HepG2 (cell line): ENCODE results near the gene SMARCC1. TPM values are rescaled to one million over a fixed set of nuclear protein-coding genes. Genes with fewer than 3 reads are reported as not detected.

Source experiments
- HNF4A ChIP-seq: sonication (generic); formaldehyde crosslinking; IDR thresholded peaks from 2 replicates; pipeline ENCODE4 v1.4.0; 2020; ENCODE audit warnings: missing genetic modification reagents
- KDM4B ChIP-seq: sonication (generic); formaldehyde crosslinking; IDR thresholded peaks from 2 replicates; pipeline ENCODE4 v1.4.0; 2020; ENCODE audit warnings: missing genetic modification reagents
- MAZ ChIP-seq, 2 experiments: sonication (generic) in 1 of 2; formaldehyde crosslinking in 1 of 2; IDR thresholded peaks; 2 replicates each; pipeline versions ENCODE4 v1.5.0 to v1.6.1; 2012 to 2020; ENCODE audit warnings: low read depth in 2 of 2, mild to moderate bottlenecking in 2 of 2, borderline replicate concordance in 1 of 2, improper control_type of control experiment in 1 of 2, low read length in 1 of 2, missing genetic modification reagents in 1 of 2, moderate library complexity in 1 of 2
- NFIB ChIP-seq: sonication (generic); formaldehyde crosslinking; IDR thresholded peaks from 2 replicates; pipeline ENCODE4 v1.9.0; 2021; ENCODE audit warnings: missing genetic modification reagents, mild to moderate bottlenecking, borderline replicate concordance
- NR0B2 ChIP-seq: sonication (generic); formaldehyde crosslinking; IDR thresholded peaks from 2 replicates; pipeline ENCODE4 v1.4.0; 2020; ENCODE audit warnings: mild to moderate bottlenecking, missing genetic modification reagents
- PHF20 ChIP-seq: sonication (generic); formaldehyde crosslinking; IDR thresholded peaks from 2 replicates; pipeline ENCODE4 v1.5.0; 2020; ENCODE audit warnings: mild to moderate bottlenecking, missing genetic modification reagents
- RBM22 ChIP-seq: fragments of 200-400 bp; formaldehyde crosslinking; optimal IDR thresholded peaks from 2 replicates; pipeline ENCODE3; 2017; ENCODE audit warnings: mild to moderate bottlenecking, low read length, moderate library complexity
- RFX3 ChIP-seq: IDR thresholded peaks from 2 replicates; pipeline ENCODE4 v1.6.1; 2016; ENCODE audit warnings: missing biosample characterization, missing genetic modification reagents
- XBP1 ChIP-seq: sonication (generic); formaldehyde crosslinking; IDR thresholded peaks from 2 replicates; pipeline ENCODE4 v1.5.0; 2020; ENCODE audit warnings: missing genetic modification reagents
- ZBTB3 ChIP-seq: sonication (generic); formaldehyde crosslinking; IDR thresholded peaks from 2 replicates; pipeline ENCODE4 v1.4.0; 2020; ENCODE audit warnings: low read depth, mild to moderate bottlenecking, moderate library complexity, missing genetic modification reagents, borderline replicate concordance
- ZFP62 ChIP-seq: sonication (generic); formaldehyde crosslinking; IDR thresholded peaks from 2 replicates; pipeline ENCODE4 v1.4.0; 2020; ENCODE audit warnings: missing genetic modification reagents
- ZFP82 ChIP-seq: sonication (generic); formaldehyde crosslinking; IDR thresholded peaks from 2 replicates; pipeline ENCODE4 v1.5.1; 2020; ENCODE audit warnings: mild to moderate bottlenecking, missing genetic modification reagents, borderline replicate concordance
- ZNF136 ChIP-seq: sonication (generic); formaldehyde crosslinking; IDR thresholded peaks from 2 replicates; pipeline ENCODE4 v1.8.1; 2022; ENCODE audit warnings: low read depth, mild to moderate bottlenecking, moderate library complexity, missing genetic modification reagents
- ZNF292 ChIP-seq: sonication (generic); formaldehyde crosslinking; IDR thresholded peaks from 2 replicates; pipeline ENCODE4 v1.8.1; 2022; ENCODE audit warnings: mild to moderate bottlenecking, low read depth, missing genetic modification reagents, borderline replicate concordance
- ZNF451 ChIP-seq: sonication (generic); formaldehyde crosslinking; IDR thresholded peaks from 2 replicates; pipeline ENCODE4 v1.5.0; 2020; ENCODE audit warnings: mild to moderate bottlenecking, missing genetic modification reagents
- ZNF468 ChIP-seq: sonication (generic); formaldehyde crosslinking; IDR thresholded peaks from 2 replicates; pipeline ENCODE4 v1.8.0; 2022; ENCODE audit warnings: mild to moderate bottlenecking, moderate library complexity, missing genetic modification reagents
- ZNF589 ChIP-seq: sonication (generic); formaldehyde crosslinking; conservative IDR thresholded peaks from 2 replicates; pipeline ENCODE4 v1.8.0; 2022; ENCODE audit warnings: mild to moderate bottlenecking, moderate library complexity, missing genetic modification reagents
- ZSCAN25 ChIP-seq: sonication (generic); formaldehyde crosslinking; IDR thresholded peaks from 2 replicates; pipeline ENCODE4 v1.8.0; 2022; ENCODE audit warnings: mild to moderate bottlenecking, missing genetic modification reagents
- ZSCAN31 ChIP-seq: sonication (generic); formaldehyde crosslinking; IDR thresholded peaks from 2 replicates; pipeline ENCODE4 v1.5.0; 2020; ENCODE audit warnings: low read depth, mild to moderate bottlenecking, missing genetic modification reagents
- polyA plus RNA-seq, 8 experiments: library from polyadenylated mRNA; depleted of rRNA in 3 of 8; stranded (reverse) in 7 of 8; unstranded in 1 of 8; fragments of >200 nt; fragmentation: Illumina TruSeq in 4 of 8; extraction: Trizol in 4 of 8; gene quantifications; 2 replicates each; pipeline versions ENCODE4 v1.2.1 to v1.2.3, GENCODE V29; 2011 to 2016; ENCODE audit warnings: low read depth in 4 of 8, missing spikeins in 1 of 8, mixed read lengths in 1 of 8; ENCODE audit not compliant: insufficient read depth in 1 of 8
- total RNA-seq, 5 experiments: library from RNA; depleted of rRNA; stranded (reverse); fragments of >200 nt; fragmentation: Illumina TruSeq; extraction: Trizol; gene quantifications; 2 replicates each; pipeline ENCODE4 v1.2.3, GENCODE V29; 2016; ENCODE audit warnings: low read depth in 1 of 5
- TF ChIP-seq, protein P1 (sequence below): sonication (generic); formaldehyde crosslinking; IDR thresholded peaks from 2 replicates; pipeline ENCODE4 v1.4.0; 2020; ENCODE audit warnings: missing genetic modification reagents, borderline replicate concordance
- TF ChIP-seq, protein P2 (sequence below): sonication (generic); formaldehyde crosslinking; IDR thresholded peaks from 2 replicates; pipeline ENCODE4 v1.9.0; 2021; ENCODE audit warnings: missing genetic modification reagents, borderline replicate concordance
- TF ChIP-seq, protein P3 (sequence below): sonication (generic); formaldehyde crosslinking; IDR thresholded peaks from 2 replicates; pipeline ENCODE4 v1.5.1; 2020; ENCODE audit warnings: mild to moderate bottlenecking, missing genetic modification reagents, borderline replicate concordance

The SMARCC1 gene
- total and polyA plus RNA-seq, 2 of the 13 experiments (the other 11 are each of a cell fraction or from before 2014, with no cell fraction given), result 47.9 to 58.4 TPM

DNA sequence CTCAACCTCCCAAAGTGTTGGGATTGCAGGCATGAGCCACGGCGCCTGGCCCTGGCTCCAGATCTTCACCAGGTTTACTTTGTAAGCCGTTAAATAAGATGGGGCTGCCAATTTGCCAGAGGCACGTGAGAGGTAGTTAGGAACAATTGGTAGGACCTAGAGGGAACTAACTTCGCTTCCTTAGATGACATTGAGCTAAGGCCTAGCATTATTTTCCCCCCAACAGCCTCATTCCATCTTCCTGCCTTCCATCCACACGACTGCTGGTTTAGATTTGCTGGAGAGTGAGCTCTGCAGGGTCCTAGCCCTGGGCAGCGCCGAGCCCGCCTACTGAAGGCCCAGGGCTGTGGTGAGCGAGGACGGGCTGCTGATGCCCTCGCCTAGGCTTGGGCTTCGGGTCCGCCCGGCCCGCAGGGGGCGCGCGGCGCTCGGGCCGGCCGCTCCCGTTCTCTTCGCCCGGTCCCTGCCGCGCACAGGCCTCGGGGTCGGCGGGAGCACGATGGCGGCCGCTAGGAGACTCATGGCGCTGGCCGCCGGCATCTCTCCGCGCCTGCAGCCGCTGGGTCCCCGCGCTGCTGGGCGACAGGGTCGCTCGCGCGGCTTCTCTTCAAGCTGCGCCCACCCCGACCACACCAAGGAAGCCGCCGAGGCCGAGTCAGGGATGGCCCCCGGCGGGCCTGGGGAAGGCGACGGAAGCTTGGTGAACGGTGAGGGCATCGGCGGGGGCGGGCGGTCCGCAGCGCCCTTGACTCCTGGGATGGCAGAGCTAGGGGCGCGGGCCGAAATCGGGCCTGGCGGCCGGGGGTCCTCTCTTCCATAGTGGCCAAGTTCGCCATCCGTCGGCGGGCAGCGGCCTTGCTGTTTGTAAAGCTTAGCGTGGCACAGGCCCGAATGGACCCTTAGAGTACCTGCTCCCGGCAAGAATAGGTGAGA lies 43.1 kb upstream of the SMARCC1 start (continued):
- 0 out of 2 replicates have a peak, but pooled peaks have one; percentile 47 for TF ChIP-seq MAZ (IDR thresholded peaks at IDR 0.05; ENCODE audit: borderline replicate concordance, low read depth, low read length)
- TF ChIP-seq MAZ (CRISPR knock-in tag; IDR thresholded peaks at IDR 0.05; ENCODE audit: low read depth), result peak; percentile 86
- TF ChIP-seq NFIB (CRISPR knock-in tag), result no peak
- TF ChIP-seq ZNF136 (CRISPR knock-in tag), result no peak
- TF ChIP-seq ZFP82 (CRISPR knock-in tag), result peak; percentile 85
- no peak for TF ChIP-seq RBM22
- no peak for TF ChIP-seq RFX3 (CRISPR knock-in tag)
- TF ChIP-seq, protein P1, sequence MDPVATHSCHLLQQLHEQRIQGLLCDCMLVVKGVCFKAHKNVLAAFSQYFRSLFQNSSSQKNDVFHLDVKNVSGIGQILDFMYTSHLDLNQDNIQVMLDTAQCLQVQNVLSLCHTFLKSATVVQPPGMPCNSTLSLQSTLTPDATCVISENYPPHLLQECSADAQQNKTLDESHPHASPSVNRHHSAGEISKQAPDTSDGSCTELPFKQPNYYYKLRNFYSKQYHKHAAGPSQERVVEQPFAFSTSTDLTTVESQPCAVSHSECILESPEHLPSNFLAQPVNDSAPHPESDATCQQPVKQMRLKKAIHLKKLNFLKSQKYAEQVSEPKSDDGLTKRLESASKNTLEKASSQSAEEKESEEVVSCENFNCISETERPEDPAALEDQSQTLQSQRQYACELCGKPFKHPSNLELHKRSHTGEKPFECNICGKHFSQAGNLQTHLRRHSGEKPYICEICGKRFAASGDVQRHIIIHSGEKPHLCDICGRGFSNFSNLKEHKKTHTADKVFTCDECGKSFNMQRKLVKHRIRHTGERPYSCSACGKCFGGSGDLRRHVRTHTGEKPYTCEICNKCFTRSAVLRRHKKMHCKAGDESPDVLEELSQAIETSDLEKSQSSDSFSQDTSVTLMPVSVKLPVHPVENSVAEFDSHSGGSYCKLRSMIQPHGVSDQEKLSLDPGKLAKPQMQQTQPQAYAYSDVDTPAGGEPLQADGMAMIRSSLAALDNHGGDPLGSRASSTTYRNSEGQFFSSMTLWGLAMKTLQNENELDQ, result no peak; the same call in 1 of the 2 replicates
- TF ChIP-seq HNF4A (CRISPR knock-in tag), result no peak
- TF ChIP-seq, protein P2, sequence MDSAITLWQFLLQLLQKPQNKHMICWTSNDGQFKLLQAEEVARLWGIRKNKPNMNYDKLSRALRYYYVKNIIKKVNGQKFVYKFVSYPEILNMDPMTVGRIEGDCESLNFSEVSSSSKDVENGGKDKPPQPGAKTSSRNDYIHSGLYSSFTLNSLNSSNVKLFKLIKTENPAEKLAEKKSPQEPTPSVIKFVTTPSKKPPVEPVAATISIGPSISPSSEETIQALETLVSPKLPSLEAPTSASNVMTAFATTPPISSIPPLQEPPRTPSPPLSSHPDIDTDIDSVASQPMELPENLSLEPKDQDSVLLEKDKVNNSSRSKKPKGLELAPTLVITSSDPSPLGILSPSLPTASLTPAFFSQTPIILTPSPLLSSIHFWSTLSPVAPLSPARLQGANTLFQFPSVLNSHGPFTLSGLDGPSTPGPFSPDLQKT (CRISPR knock-in tag), result 0 out of 2 replicates have a peak, but pooled peaks have one; percentile 61
- TF ChIP-seq ZNF589, result no peak
- peak; percentile 93 for TF ChIP-seq NR0B2 (CRISPR knock-in tag)
- TF ChIP-seq ZSCAN31 (CRISPR knock-in tag), result peak; percentile 88
- no peak; the same call in 1 of the 2 replicates for TF ChIP-seq XBP1 (CRISPR knock-in tag)
- TF ChIP-seq ZNF292 (CRISPR knock-in tag), result no peak
- TF ChIP-seq ZBTB3, result 0 out of 2 replicates have a peak, but pooled peaks have one; percentile 44
- TF ChIP-seq, protein P3, sequence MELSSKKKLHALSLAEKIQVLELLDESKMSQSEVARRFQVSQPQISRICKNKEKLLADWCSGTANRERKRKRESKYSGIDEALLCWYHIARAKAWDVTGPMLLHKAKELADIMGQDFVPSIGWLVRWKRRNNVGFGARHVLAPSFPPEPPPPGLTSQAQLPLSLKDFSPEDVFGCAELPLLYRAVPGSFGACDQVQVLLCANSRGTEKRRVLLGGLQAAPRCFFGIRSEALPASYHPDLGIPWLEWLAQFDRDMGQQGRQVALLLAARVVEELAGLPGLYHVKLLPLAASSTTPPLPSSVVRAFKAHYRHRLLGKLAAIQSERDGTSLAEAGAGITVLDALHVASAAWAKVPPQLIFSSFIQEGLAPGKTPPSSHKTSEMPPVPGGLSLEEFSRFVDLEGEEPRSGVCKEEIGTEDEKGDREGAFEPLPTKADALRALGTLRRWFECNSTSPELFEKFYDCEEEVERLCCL (CRISPR knock-in tag), result no peak
- peak; percentile 88 for TF ChIP-seq PHF20 (CRISPR knock-in tag)
- TF ChIP-seq ZNF468 (CRISPR knock-in tag), result 0 out of 2 replicates have a peak, but pooled peaks have one; percentile 11
- no peak; the same call in 1 of the 2 replicates for TF ChIP-seq KDM4B (CRISPR knock-in tag)
- TF ChIP-seq ZSCAN25 (CRISPR knock-in tag), result peak; percentile 76; the same call in 1 of the 2 replicates
- TF ChIP-seq ZNF451 (CRISPR knock-in tag), result peak; percentile 81
- TF ChIP-seq ZFP62 (CRISPR knock-in tag), result no peak
